GM12865 (cell line): ENCODE results near the gene IFT172.

ENCODE experiments used
- DNase-seq: peaks from one replicate; pipeline ENCODE4 v3.0.0; 2010; ENCODE audit warnings: low read depth
- H3K4me3 ChIP-seq: 2 replicates; pipeline ENCODE4 v1.5.1; 2011; ENCODE audit warnings: mild to moderate bottlenecking, low read depth, low read length, control low read depth
- CTCF ChIP-seq: IDR thresholded peaks from 2 replicates; pipeline ENCODE4 v1.5.1; 2011; ENCODE audit warnings: low read length, control low read depth, low read depth, inconsistent platforms; ENCODE audit not compliant: insufficient read depth; ENCODE audit errors: missing control alignments

IFT172 gene

GRCh38 chr2:27518782-27519113 is 29.2 kb upstream of the IFT172 start:
- DNase-seq = no peak
- TF ChIP-seq CTCF = no peak
- no peak overlapping the region for H3K4me3 ChIP-seq

- H3K4me3 ChIP-seq = no peak overlapping the region
- TF ChIP-seq CTCF = no peak
- DNase-seq = no peak
Measured at GRCh38 chr2:27518113-27518781, 28.7 kb upstream of the IFT172 start.

GRCh38 chr2:27509326-27509725 is 19.8 kb upstream of the IFT172 start:
- TF ChIP-seq CTCF = no peak
- DNase-seq = no peak
- no peak overlapping the region for H3K4me3 ChIP-seq

- TF ChIP-seq CTCF = no peak
- no peak overlapping the region for H3K4me3 ChIP-seq
- DNase-seq = no peak
Measured at GRCh38 chr2:27507293-27507692, 17.8 kb upstream of the IFT172 start.

- no peak for TF ChIP-seq CTCF
- no peak for DNase-seq
- H3K4me3 ChIP-seq = no peak overlapping the region
Measured at GRCh38 chr2:27506587-27506986, 17.0 kb upstream of the IFT172 start.

- DNase-seq = no peak
- TF ChIP-seq CTCF = no peak
- no peak overlapping the region for H3K4me3 ChIP-seq
Measured at GRCh38 chr2:27502142-27502541, 12.6 kb upstream of the IFT172 start.

- TF ChIP-seq CTCF = no peak
- DNase-seq = no peak
- no peak overlapping the region for H3K4me3 ChIP-seq
Measured at GRCh38 chr2:27501042-27501441, 11.5 kb upstream of the IFT172 start.
